Activated naive CD4-positive, alpha-beta T cell treated with Interleukin-2 at 50 U/mL for 16 hours (primary cell): ENCODE data around the gene SDK2.

Experiments
- DNase-seq: peaks from one replicate; pipeline ENCODE4 v3.0.0-alpha.2; 2020

SDK2 gene

GRCh38 chr17:73528679-73529078 lies 115.6 kb downstream of the SDK2 start:
- no peak for DNase-seq

- DNase-seq: no peak
Observed at GRCh38 chr17:73526952-73527351, 117.3 kb downstream of the SDK2 start.

- DNase-seq: no peak
Observed at GRCh38 chr17:73524941-73525679, 119.1 kb downstream of the SDK2 start.

- DNase-seq: no peak
Observed at GRCh38 chr17:73522696-73523095, 121.5 kb downstream of the SDK2 start.

- DNase-seq: no peak
Observed at GRCh38 chr17:73522107-73522506, 122.1 kb downstream of the SDK2 start.

GRCh38 chr17:73521376-73521775 lies 122.9 kb downstream of the SDK2 start:
- no peak for DNase-seq

- no peak for DNase-seq
Observed at GRCh38 chr17:73520369-73520761, 123.9 kb downstream of the SDK2 start.

GRCh38 chr17:73519714-73520368 lies 124.4 kb downstream of the SDK2 start:
- DNase-seq: no peak

GRCh38 chr17:73519011-73519410 lies 125.2 kb downstream of the SDK2 start:
- DNase-seq: no peak

GRCh38 chr17:73516431-73516830 lies 127.8 kb downstream of the SDK2 start:
- no peak for DNase-seq

- DNase-seq: no peak
Observed at GRCh38 chr17:73514146-73514863, 129.9 kb downstream of the SDK2 start.

GRCh38 chr17:73513426-73513825 lies 130.8 kb downstream of the SDK2 start:
- DNase-seq: no peak

GRCh38 chr17:73511719-73512115 lies 132.5 kb downstream of the SDK2 start:
- DNase-seq: no peak

- no peak for DNase-seq
Observed at GRCh38 chr17:73510981-73511718, 133.1 kb downstream of the SDK2 start.

GRCh38 chr17:73508931-73509605 lies 135.2 kb downstream of the SDK2 start:
- no peak for DNase-seq

- DNase-seq: no peak
Observed at GRCh38 chr17:73508057-73508930, 136.0 kb downstream of the SDK2 start.

GRCh38 chr17:73506470-73507435 lies 137.5 kb downstream of the SDK2 start:
- no peak for DNase-seq

- no peak for DNase-seq
Observed at GRCh38 chr17:73503560-73503959, 140.7 kb downstream of the SDK2 start.

- DNase-seq: no peak
Observed at GRCh38 chr17:73500414-73500999, 143.7 kb downstream of the SDK2 start.
